H54 (cell line): ENCODE data around the gene GK2.

ENCODE experiments used
- DNase-seq: peaks from one replicate; pipeline ENCODE4 v3.0.0; 2011; ENCODE audit warnings: low spot score, mixed read lengths; ENCODE audit not compliant: insufficient read length
- FAIRE-seq: peaks from 3 replicates; lab custom pipeline; 2011; peaks lifted over from hg19 to GRCh38; lab: Jason Lieb, UNC
- POLR2A ChIP-seq: IDR thresholded peaks from 2 replicates; pipeline ENCODE4 v1.6.1; 2011; ENCODE audit warnings: low read depth, mild to moderate bottlenecking, low read length

Gene GK2

DNA sequence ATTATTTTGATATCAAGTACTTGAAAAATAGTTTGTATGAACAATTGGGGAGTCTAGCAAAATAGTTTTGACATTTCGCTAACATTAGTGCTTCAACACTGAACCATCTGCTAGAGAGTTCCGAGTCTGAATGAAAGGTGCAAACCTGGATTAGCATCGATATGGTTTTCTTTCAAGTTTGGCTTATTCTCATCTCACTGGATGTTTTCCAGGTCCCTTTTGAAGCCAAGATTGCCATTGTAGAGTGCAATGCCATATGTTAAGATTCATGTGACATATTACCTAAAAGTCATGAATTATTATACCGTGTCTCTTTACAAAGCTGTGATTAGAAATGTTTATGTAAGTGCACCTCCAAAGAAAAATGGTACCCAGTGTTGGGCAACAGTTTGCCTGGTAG, 45.4 kb downstream of the GK2 start:
- DNase-seq (no peak), FAIRE-seq (no peak)
- TF ChIP-seq POLR2A = no peak

DNA sequence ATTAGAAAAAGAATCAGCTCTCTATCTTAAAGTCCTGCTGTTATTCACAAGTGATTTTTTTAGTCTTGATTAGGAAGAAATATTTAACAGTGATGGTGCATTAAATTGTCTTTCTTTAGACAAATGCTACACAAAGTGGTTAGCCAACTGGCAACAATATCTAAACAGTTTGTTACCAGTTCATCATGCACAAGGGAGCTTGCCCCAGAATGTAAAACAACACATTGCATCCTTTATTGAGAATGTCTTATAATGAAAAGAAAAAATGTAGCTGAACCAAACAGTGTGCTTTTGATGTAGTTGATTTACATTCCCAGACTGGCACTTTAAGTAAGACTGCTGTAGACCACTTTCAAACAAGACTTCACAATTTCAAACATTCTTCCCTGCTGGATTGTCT, 48.0 kb downstream of the GK2 start:
- no peak for FAIRE-seq
- no peak for TF ChIP-seq POLR2A
- DNase-seq = no peak

DNA sequence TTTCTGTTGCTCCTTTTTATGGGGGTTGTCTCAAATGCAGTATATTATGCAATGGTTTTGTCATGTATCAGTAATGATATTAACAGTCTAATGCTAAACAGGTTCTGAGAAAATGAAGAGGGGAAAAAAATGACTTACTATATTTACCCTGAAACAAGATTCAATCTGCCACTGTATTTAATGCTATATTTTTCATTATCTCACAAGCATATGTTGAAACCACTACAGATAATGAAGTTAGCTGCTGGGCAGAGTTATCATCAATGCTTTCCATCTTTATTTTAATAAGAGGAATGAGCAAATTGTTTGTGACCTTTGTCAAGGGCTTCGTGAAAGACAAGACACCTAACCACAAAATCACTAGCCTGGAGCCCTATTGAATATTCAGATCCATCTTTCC, 49.6 kb downstream of the GK2 start:
- DNase-seq = no peak
- no peak for FAIRE-seq
- no peak for TF ChIP-seq POLR2A

DNA sequence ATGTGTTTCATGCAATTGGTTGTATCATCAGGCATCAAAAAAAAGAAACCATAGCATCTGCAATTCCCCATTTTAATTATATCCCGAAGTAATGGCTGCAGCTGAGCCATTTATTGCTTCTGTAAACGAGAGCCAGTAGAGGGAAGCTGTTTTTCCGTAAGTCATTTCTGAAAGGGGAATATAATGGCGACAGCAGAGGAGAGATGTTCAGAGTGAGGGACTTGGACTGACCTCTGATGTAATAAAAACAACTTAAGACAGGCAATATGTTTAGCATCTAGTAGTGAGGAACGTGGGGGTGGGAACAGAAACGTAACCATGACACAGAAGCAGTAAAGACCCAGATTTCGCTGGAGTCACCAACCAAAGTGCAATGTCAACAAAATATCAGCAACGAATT, 50.7 kb downstream of the GK2 start:
- DNase-seq = no peak
- no peak for TF ChIP-seq POLR2A
- FAIRE-seq = no peak
